GM13976 (cell line): ENCODE results near the gene SLC25A14.

Source experiments
- DNase-seq: peaks from one replicate; pipeline ENCODE4 v3.0.0; 2012; ENCODE audit warnings: low spot score
- in situ Hi-C: fragments of 300-500 bp; cut with MboI; formaldehyde crosslinking; loops from one replicate; pipeline ENCODE4 v1.12.0; 2022; ENCODE audit warnings: low sequenced_read_pairs, mixed read lengths, inconsistent platforms; ENCODE audit not compliant: unreplicated experiment
- TF ChIP-seq, protein P1 (sequence below): IDR thresholded peaks from 2 replicates; pipeline ENCODE4 v1.5.1; 2012; ENCODE audit warnings: borderline replicate concordance, mild to moderate bottlenecking; ENCODE audit not compliant: insufficient read depth; ENCODE audit errors: extremely low read depth, missing control alignments, control extremely low read depth

Gene SLC25A14

DNA sequence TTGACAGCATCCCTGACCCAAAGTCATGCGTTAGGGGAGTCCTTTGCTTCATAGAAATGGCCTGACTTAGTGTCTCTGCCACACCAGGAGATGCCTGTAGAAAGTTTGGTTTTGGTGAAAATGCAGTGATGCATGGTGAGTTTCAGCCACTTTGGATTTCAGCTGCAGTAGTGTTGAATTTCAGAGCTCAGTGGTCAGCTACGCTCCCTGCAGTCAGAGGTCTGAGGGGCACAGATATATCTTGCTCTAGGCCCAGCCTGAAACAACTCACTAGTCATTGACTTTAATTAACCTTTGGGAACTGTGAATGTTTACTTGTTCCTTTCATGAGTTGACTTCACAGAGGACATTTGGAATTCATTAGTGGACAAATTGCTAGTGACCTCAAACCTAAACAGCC is 79.5 kb downstream of the SLC25A14 start:
- DNase-seq: no peak
- in situ Hi-C loops: no loop called here
- TF ChIP-seq, protein P1, sequence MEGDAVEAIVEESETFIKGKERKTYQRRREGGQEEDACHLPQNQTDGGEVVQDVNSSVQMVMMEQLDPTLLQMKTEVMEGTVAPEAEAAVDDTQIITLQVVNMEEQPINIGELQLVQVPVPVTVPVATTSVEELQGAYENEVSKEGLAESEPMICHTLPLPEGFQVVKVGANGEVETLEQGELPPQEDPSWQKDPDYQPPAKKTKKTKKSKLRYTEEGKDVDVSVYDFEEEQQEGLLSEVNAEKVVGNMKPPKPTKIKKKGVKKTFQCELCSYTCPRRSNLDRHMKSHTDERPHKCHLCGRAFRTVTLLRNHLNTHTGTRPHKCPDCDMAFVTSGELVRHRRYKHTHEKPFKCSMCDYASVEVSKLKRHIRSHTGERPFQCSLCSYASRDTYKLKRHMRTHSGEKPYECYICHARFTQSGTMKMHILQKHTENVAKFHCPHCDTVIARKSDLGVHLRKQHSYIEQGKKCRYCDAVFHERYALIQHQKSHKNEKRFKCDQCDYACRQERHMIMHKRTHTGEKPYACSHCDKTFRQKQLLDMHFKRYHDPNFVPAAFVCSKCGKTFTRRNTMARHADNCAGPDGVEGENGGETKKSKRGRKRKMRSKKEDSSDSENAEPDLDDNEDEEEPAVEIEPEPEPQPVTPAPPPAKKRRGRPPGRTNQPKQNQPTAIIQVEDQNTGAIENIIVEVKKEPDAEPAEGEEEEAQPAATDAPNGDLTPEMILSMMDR: no peak
